ENCODE data around the gene RBM47.

The RBM47 gene

DNA sequence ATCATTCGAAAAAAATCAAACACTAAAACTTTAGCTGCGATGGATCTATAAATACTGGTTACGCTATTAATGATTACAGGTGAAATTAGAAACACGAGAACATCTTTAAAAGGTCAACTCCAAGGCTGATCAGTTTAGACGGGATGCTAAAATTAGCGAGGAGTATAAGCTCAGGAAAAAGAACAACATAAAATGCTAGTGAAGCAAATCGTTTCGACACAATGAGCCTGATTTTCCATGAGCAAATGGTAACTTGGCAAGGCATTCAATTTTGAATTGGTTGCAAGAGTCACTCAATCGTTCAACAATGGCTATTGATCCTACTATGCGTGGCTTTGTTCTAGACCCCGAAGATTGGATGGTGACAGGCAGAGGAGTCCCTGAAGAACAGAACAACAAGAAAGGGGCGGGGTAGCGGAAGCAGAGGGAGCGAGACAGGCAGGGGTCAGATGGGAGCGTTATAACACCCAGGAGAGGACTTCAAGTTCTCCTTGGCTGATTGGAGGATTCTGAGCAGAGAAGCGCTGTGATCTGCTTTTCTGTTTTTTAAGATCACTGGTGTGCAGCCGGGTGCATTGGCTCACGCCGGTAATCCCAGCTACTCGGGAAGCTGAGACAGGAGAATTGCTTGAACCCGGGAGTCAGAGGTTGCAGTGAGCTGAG lies 146.5 kb downstream of the RBM47 start:
- no peak overlapping the region for H3K4me3 ChIP-seq (ENCODE audit: low read length)
- DNase-seq (ENCODE audit: low read depth): no peak
- TF ChIP-seq, protein P1, sequence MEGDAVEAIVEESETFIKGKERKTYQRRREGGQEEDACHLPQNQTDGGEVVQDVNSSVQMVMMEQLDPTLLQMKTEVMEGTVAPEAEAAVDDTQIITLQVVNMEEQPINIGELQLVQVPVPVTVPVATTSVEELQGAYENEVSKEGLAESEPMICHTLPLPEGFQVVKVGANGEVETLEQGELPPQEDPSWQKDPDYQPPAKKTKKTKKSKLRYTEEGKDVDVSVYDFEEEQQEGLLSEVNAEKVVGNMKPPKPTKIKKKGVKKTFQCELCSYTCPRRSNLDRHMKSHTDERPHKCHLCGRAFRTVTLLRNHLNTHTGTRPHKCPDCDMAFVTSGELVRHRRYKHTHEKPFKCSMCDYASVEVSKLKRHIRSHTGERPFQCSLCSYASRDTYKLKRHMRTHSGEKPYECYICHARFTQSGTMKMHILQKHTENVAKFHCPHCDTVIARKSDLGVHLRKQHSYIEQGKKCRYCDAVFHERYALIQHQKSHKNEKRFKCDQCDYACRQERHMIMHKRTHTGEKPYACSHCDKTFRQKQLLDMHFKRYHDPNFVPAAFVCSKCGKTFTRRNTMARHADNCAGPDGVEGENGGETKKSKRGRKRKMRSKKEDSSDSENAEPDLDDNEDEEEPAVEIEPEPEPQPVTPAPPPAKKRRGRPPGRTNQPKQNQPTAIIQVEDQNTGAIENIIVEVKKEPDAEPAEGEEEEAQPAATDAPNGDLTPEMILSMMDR (conservative IDR thresholded peaks at IDR 0.05; ENCODE audit: low read depth, low read length): no peak

DNA sequence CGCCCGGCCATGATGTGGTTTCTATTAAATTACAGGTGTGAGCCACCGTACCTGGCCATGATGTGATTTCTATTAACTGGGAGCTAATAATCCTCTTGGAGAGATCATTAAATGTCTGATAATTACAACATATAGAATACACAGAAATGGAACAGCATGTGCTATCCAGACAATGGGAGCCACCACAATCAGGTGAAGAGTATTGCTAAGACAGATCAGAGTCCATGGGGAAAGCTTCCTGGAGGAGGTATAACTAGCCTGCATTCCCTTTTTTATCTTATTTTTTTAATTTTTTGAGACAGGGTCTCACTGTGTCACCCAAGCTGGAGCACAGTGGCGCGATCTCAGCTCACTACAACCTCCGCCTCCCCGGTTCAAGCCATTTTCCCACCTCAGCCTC lies 147.7 kb downstream of the RBM47 start:
- DNase-seq (ENCODE audit: low read depth): no peak
- TF ChIP-seq, protein P1 (conservative IDR thresholded peaks at IDR 0.05; ENCODE audit: low read depth, low read length): no peak
- no peak overlapping the region for H3K4me3 ChIP-seq (ENCODE audit: low read length)

GRCh38 chr4:40480291-40480690 lies 149.4 kb downstream of the RBM47 start:
- no peak for DNase-seq (ENCODE audit: low read depth)
- TF ChIP-seq, protein P1 (conservative IDR thresholded peaks at IDR 0.05; ENCODE audit: low read depth, low read length): no peak
- no peak overlapping the region for H3K4me3 ChIP-seq (ENCODE audit: low read length)

DNA sequence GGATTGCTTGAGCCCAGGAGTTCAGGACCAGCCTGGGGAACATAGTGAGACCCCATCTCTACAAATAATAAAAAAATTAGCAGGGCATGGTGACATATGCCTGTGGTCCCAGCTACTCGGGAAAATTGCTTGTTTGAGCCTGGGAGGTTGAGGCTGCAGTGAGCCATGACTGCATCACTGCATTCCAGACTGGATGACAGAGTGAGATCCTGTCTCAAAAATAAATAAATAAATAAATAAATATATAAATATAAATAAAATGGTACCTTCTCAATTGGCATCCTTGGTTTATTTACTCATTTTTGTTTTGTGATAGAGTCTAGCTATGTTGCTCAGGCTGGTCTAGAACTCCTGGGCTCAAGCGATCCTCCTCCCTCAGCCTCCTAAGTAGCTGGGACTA lies 150.3 kb downstream of the RBM47 start:
- DNase-seq (ENCODE audit: low read depth): no peak
- TF ChIP-seq, protein P1 (conservative IDR thresholded peaks at IDR 0.05; ENCODE audit: low read depth, low read length): no peak
- no peak overlapping the region for H3K4me3 ChIP-seq (ENCODE audit: low read length)

- TF ChIP-seq, protein P1 (conservative IDR thresholded peaks at IDR 0.05; ENCODE audit: low read depth, low read length): no peak
- H3K4me3 ChIP-seq (ENCODE audit: low read length): no peak overlapping the region
- no peak for DNase-seq (ENCODE audit: low read depth)
Observed at GRCh38 chr4:40475609-40476008, 154.1 kb downstream of the RBM47 start.

DNA sequence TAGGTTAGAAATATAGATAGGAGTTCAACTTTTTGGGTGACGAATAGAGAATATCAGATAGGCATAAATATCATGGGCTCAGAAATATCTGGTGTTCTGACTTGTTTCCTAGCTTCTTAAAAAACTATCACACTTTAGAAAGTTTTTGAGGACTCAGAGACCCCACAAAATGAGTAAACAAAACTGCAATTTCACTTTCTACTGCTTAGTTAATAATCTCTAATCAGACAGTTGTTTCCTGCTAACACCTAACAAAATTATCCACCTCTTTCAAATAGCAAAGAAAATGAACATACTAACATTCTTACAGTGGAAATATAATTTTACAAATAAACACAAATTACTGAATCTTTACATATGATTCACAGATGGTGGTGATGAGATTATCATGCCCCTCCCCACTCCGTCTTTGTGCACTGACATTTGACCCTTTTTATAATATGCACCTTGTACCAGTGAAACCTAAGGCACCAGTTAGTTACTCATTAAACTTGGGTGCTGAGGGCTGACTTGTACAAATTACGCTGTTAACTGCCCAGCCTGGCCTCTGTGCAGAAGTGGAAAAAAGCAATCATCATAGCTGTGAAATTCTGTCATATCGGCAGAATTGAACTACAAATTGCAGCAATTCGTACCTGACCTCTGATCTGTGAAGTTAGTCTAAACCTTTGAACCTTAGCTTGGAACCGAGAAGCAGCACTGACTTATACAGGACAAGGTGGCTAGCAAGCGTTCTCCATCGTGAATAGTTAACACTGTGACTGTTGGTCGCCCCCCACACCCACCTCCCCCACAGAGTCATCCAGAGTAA lies 155.9 kb downstream of the RBM47 start:
- DNase-seq (ENCODE audit: low read depth): peak; percentile 18
- no peak overlapping the region for H3K4me3 ChIP-seq (ENCODE audit: low read length)
- TF ChIP-seq, protein P1 (conservative IDR thresholded peaks at IDR 0.05; ENCODE audit: low read depth, low read length): no peak

GRCh38 chr4:40471923-40472322 lies 157.7 kb downstream of the RBM47 start:
- TF ChIP-seq, protein P1 (conservative IDR thresholded peaks at IDR 0.05; ENCODE audit: low read depth, low read length): no peak
- no peak overlapping the region for H3K4me3 ChIP-seq (ENCODE audit: low read length)
- no peak for DNase-seq (ENCODE audit: low read depth)

Measured in retinal pigment epithelial cell (primary cell).